Stomach (tissue), 4 donors: ENCODE results near the gene MRPL58.

Experiments
- CTCF ChIP-seq, 7 experiments: fragments of 450-650 bp in 4 of 7; fragments of 200-600 bp in 3 of 7; sonication (generic) in 3 of 7; IDR thresholded peaks; one replicate each; pipeline ENCODE4 v1.5.1; 2016 to 2019; ENCODE audit warnings: antibody characterized with exemption in 7 of 7, control low read depth in 2 of 7, mild to moderate bottlenecking in 1 of 7
- EP300 ChIP-seq: sonication (generic); formaldehyde crosslinking; IDR thresholded peaks from one replicate; pipeline ENCODE4 v1.6.1; 2017; ENCODE audit warnings: antibody characterized with exemption
- POLR2A ChIP-seq, 4 donors: fragments of 450-650 bp; IDR thresholded peaks; one replicate each; pipeline ENCODE4 v1.6.1; 2016; ENCODE audit warnings: antibody characterized with exemption in 4 of 4, control low read depth in 2 of 4, mild to moderate bottlenecking in 1 of 4, moderate library complexity in 1 of 4
- POLR2AphosphoS5 ChIP-seq, 3 donors: sonication (generic); formaldehyde crosslinking; IDR thresholded peaks; one replicate each; pipeline ENCODE4 v1.6.1; 2016; ENCODE audit warnings: antibody characterized with exemption in 3 of 3

GRCh38 chr17:75003070-75003956, 9.2 kb upstream of the MRPL58 start:
- no peak for TF ChIP-seq CTCF (IDR thresholded peaks at IDR 0.05)
- TF ChIP-seq POLR2A (IDR thresholded peaks at IDR 0.05), result no peak
- TF ChIP-seq EP300, result no peak
- no peak for TF ChIP-seq POLR2AphosphoS5 (IDR thresholded peaks at IDR 0.05)
